SU-DHL-6 (cell line): ENCODE results near the gene STKLD1.
"Not testable (repeated sequence)": the region's sequence is repeated elsewhere in the genome, so short reads cannot be mapped to it uniquely, and the experiment has no call there.

ENCODE experiments used
- CTCF ChIP-seq: fragments of 200-600 bp; sonication (generic); IDR thresholded peaks from one replicate; pipeline ENCODE4 v1.5.1; 2017; ENCODE audit warnings: antibody characterized with exemption, mild to moderate bottlenecking, low read length, moderate library complexity; ENCODE audit not compliant: insufficient read depth, poor library complexity, severe bottlenecking
- EZH2phosphoT487 ChIP-seq: fragments of 200-600 bp; sonication (generic), shearing (Covaris generic); conservative IDR thresholded peaks from 2 replicates; pipeline ENCODE4 v1.6.1; 2018; ENCODE audit warnings: mild to moderate bottlenecking, antibody characterized with exemption, low read length, moderate library complexity, mixed read lengths

DNA sequence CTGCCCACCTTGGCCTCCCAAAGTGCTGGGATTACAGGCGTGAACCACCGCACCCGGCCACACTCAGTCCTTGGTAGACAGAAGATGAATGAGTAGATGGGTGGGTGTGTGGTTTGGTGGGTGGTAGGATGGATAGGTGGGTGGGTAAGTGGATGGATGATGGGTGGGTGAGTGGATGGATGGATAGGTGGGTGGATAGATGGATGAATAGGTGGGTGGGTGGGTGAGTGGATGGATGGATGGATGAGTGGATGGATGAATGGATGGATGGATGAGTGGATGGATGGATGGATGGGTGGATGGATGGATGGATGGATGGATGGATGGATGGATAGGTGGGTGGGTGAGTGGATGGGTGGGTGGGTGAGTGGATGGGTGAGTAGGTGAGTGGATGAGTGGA, 16.1 kb downstream of the STKLD1 start:
- not testable (repeated sequence) for TF ChIP-seq CTCF, EZH2phosphoT487
